Measurements from ENCODE around the gene SNRNP25. TPM values are rescaled to one million over a fixed set of nuclear protein-coding genes. Genes with fewer than 3 reads are reported as not detected.

SNRNP25 gene
- total and polyA plus RNA-seq, 8 donors = 19.1 to 51.5 (median 39.5) TPM

GRCh38 chr16:83060-83603 is 29.5 kb downstream of the SNRNP25 start:
- H3K27me3 ChIP-seq = no peaks in the 10 kb centered on the region
- no peak overlapping the region for H3K4me3 ChIP-seq
- intact Hi-C loops (cut with DNase I) = no loop called here
- peaks cover 0 to 60% of the 10 kb centered on the region in 2 donors for H3K36me3 ChIP-seq
- no peaks in the 10 kb centered on the region for H3K9me3 ChIP-seq
- TF ChIP-seq CTCF (IDR thresholded peaks at IDR 0.05) = no peak
- ATAC-seq (no peak), DNase-seq (no peak)
- H3K4me1 ChIP-seq = peaks cover 22 to 48% of the 10 kb centered on the region in 2 donors
- no peak overlapping the region for H3K27ac ChIP-seq

- H3K27ac ChIP-seq = peak overlapping the region; percentile 60 to 73
- intact Hi-C loops (cut with DNase I) = no loop called here
- peaks cover 0 to 69% of the 10 kb centered on the region in 2 donors for H3K36me3 ChIP-seq
- no peaks in the 10 kb centered on the region for H3K9me3 ChIP-seq
- no peaks in the 10 kb centered on the region for H3K27me3 ChIP-seq
- peaks cover 17 to 42% of the 10 kb centered on the region in 2 donors for H3K4me1 ChIP-seq
- no peak for TF ChIP-seq CTCF (IDR thresholded peaks at IDR 0.05)
- no peak overlapping the region for H3K4me3 ChIP-seq
- DNase-seq (no peak), ATAC-seq (peak; percentile 8)
Observed at GRCh38 chr16:83781-84615, 30.4 kb downstream of the SNRNP25 start.

GRCh38 chr16:84718-85406 is 31.2 kb downstream of the SNRNP25 start:
- Histone ChIP-seq H3K27me3 (no peaks in the 10 kb centered on the region), H3K4me1 (peaks cover 16 to 33% of the 10 kb centered on the region in 2 donors), H3K4me3 (no peak overlapping the region), H3K36me3 (peaks cover 0 to 71% of the 10 kb centered on the region in 2 donors), H3K27ac (peak overlapping the region; percentile 60 to 73), H3K9me3 (no peaks in the 10 kb centered on the region)
- ATAC-seq (peak; percentile 83), DNase-seq (peak in 2 of 4 donors; percentile 36 to 73)
- TF ChIP-seq CTCF (IDR thresholded peaks at IDR 0.05) = no peak
- intact Hi-C loops (cut with DNase I) = no loop called here

GRCh38 chr16:85407-85782 is 31.8 kb downstream of the SNRNP25 start:
- H3K4me3 ChIP-seq = no peak overlapping the region
- H3K4me1 ChIP-seq = peaks cover 16 to 31% of the 10 kb centered on the region in 2 donors
- peaks cover 0 to 71% of the 10 kb centered on the region in 2 donors for H3K36me3 ChIP-seq
- DNase-seq (no peak), ATAC-seq (no peak)
- H3K27ac ChIP-seq = peak overlapping the region; percentile 60 to 73
- no peaks in the 10 kb centered on the region for H3K27me3 ChIP-seq
- TF ChIP-seq CTCF (IDR thresholded peaks at IDR 0.05) = no peak
- no peaks in the 10 kb centered on the region for H3K9me3 ChIP-seq
- intact Hi-C loops (cut with DNase I) = no loop called here

- Histone ChIP-seq H3K9me3 (no peaks in the 10 kb centered on the region), H3K27ac (peak overlapping the region; percentile 60 to 73), H3K27me3 (no peaks in the 10 kb centered on the region), H3K4me1 (peaks cover 16 to 29% of the 10 kb centered on the region in 2 donors), H3K4me3 (no peak overlapping the region), H3K36me3 (peaks cover 0 to 71% of the 10 kb centered on the region in 2 donors)
- DNase-seq (no peak), ATAC-seq (no peak)
- TF ChIP-seq CTCF (IDR thresholded peaks at IDR 0.05) = no peak
- intact Hi-C loops (cut with DNase I) = no loop called here
Observed at GRCh38 chr16:85865-86264, 32.2 kb downstream of the SNRNP25 start.

All from left lung (tissue), 10 donors.